Left lung (tissue), 10 donors: ENCODE data around the gene CD177. TPM values are rescaled to one million over a fixed set of nuclear protein-coding genes. Genes with fewer than 3 reads are reported as not detected.
"Not testable (repeated sequence)": the region's sequence is repeated elsewhere in the genome, so short reads cannot be mapped to it uniquely, and the experiment has no call there.

Experiments used
- ATAC-seq: fragments of 200-7000 bp; cut with Tn5 transposase; one replicate; pipeline ENCODE4 v1.9.1; 2020; ENCODE audit warnings: moderate library complexity
- DNase-seq, 4 donors: peaks; one replicate each; pipeline ENCODE4 v3.0.0-alpha.2; 2013 to 2020
- H3K27ac ChIP-seq, 2 donors: fragments of 200-600 bp; sonication (generic) in 1 of 2; one replicate each; pipeline versions ENCODE4 v1.5.0 to v1.8.0; 2020 to 2021
- H3K27me3 ChIP-seq, 2 donors: fragments of 200-600 bp; sonication (generic) in 1 of 2; one replicate each; pipeline versions ENCODE4 v1.5.0 to v1.8.0; 2020 to 2021
- H3K36me3 ChIP-seq, 2 donors: fragments of 200-600 bp; sonication (generic) in 1 of 2; one replicate each; pipeline versions ENCODE4 v1.5.0 to v1.8.0; 2020 to 2021
- H3K4me1 ChIP-seq, 2 donors: fragments of 200-600 bp; one replicate each; pipeline ENCODE4 v1.8.0; 2021
- H3K4me3 ChIP-seq, 2 donors: fragments of 200-600 bp; sonication (generic) in 1 of 2; one replicate each; pipeline versions ENCODE4 v1.5.0 to v1.8.0; 2020 to 2021; ENCODE audit warnings: mild to moderate bottlenecking in 1 of 2
- H3K9me3 ChIP-seq, 2 donors: fragments of 200-600 bp; sonication (generic) in 1 of 2; one replicate each; pipeline versions ENCODE4 v1.5.0 to v1.8.0; 2020 to 2021
- CTCF ChIP-seq, 2 donors: fragments of 200-600 bp; sonication (generic) in 1 of 2; IDR thresholded peaks; one replicate each; pipeline versions ENCODE4 v1.5.0 to v1.8.0; 2021; ENCODE audit warnings: antibody characterized with exemption in 2 of 2
- intact Hi-C, 2 donors: fragments of 100-400 bp; cut with DNase I; formaldehyde crosslinking; loops; one replicate each; pipeline versions ENCODE4 v1.11.2 to v1.14.2; 2022
- polyA plus RNA-seq, 6 donors: library from polyadenylated mRNA; unstranded; fragments of 120-200 nt; gene quantifications; one replicate each; pipeline ENCODE4 v1.2.1, GENCODE V29; 2013; ENCODE audit not compliant: insufficient read length in 6 of 6
- total RNA-seq, 2 donors: library from RNA; stranded (reverse); fragmentation: NEBNext Ultra II Directional; extraction: Animal tissue kit (Norgen Biotek cat#: 25700); gene quantifications; one replicate each; pipeline ENCODE4 v1.2.1, GENCODE V29; 2021
- donor health status: DM: no; HTN: yes; CAD: no.
- donor health status: DM: no; HTN: no; CAD: no.

CD177 gene
- total and polyA plus RNA-seq, 8 donors, result 0.17 to 13.8 (median 0.54) TPM; not detected in 1

GRCh38 chr19:43380771-43381386 is 27.4 kb downstream of the CD177 start:
- no peak overlapping the region for H3K4me3 ChIP-seq
- intact Hi-C loops, result no loop called here
- peaks cover 0 to 14% of the 10 kb centered on the region in 2 donors for H3K27me3 ChIP-seq
- H3K9me3 ChIP-seq, result no peaks in the 10 kb centered on the region
- TF ChIP-seq CTCF (IDR thresholded peaks at IDR 0.05), result no peak
- no peak overlapping the region for H3K27ac ChIP-seq
- H3K36me3 ChIP-seq, result no peaks in the 10 kb centered on the region
- no peak for DNase-seq
- no peak for ATAC-seq
- H3K4me1 ChIP-seq, result no peaks in the 10 kb centered on the region

- H3K27ac ChIP-seq, H3K36me3 ChIP-seq, H3K9me3 ChIP-seq, H3K4me3 ChIP-seq, ATAC-seq, DNase-seq, H3K4me1 ChIP-seq, intact Hi-C loops: not testable (repeated sequence)
- peaks cover 0 to 14% of the 10 kb centered on the region in 2 donors for H3K27me3 ChIP-seq
Observed at GRCh38 chr19:43382586-43383216, 29.2 kb downstream of the CD177 start.

- H3K9me3 ChIP-seq, ATAC-seq, H3K36me3 ChIP-seq, H3K27ac ChIP-seq, DNase-seq, H3K4me1 ChIP-seq, H3K4me3 ChIP-seq, intact Hi-C loops: not testable (repeated sequence)
- peaks cover 0 to 14% of the 10 kb centered on the region in 2 donors for H3K27me3 ChIP-seq
Observed at GRCh38 chr19:43383254-43383653, 29.8 kb downstream of the CD177 start.

GRCh38 chr19:43383759-43384158 is 30.3 kb downstream of the CD177 start:
- H3K9me3 ChIP-seq, H3K27ac ChIP-seq, ATAC-seq, H3K36me3 ChIP-seq, intact Hi-C loops, H3K4me1 ChIP-seq, H3K4me3 ChIP-seq, DNase-seq: not testable (repeated sequence)
- H3K27me3 ChIP-seq, result peaks cover 0 to 14% of the 10 kb centered on the region in 2 donors

GRCh38 chr19:43390903-43391551 is 37.5 kb downstream of the CD177 start:
- DNase-seq, H3K4me3 ChIP-seq, H3K27me3 ChIP-seq, H3K4me1 ChIP-seq, H3K9me3 ChIP-seq, ATAC-seq, intact Hi-C loops, H3K27ac ChIP-seq, H3K36me3 ChIP-seq: not testable (repeated sequence)

GRCh38 chr19:43391552-43391935 is 38.1 kb downstream of the CD177 start:
- H3K27ac ChIP-seq, intact Hi-C loops, H3K4me1 ChIP-seq, H3K9me3 ChIP-seq, DNase-seq, ATAC-seq, H3K36me3 ChIP-seq, H3K4me3 ChIP-seq, H3K27me3 ChIP-seq: not testable (repeated sequence)

- H3K4me3 ChIP-seq, H3K36me3 ChIP-seq, DNase-seq, H3K27ac ChIP-seq, H3K9me3 ChIP-seq, intact Hi-C loops, ATAC-seq, H3K4me1 ChIP-seq, H3K27me3 ChIP-seq: not testable (repeated sequence)
Observed at GRCh38 chr19:43393501-43393900, 40.0 kb downstream of the CD177 start.

- no peak for TF ChIP-seq CTCF (IDR thresholded peaks at IDR 0.05)
- no peak overlapping the region for H3K27ac ChIP-seq
Observed at GRCh38 chr19:43395561-43395960, 42.1 kb downstream of the CD177 start.

More at GRCh38 chr19:43395561-43395960, 42.1 kb downstream of the CD177 start:
- Histone ChIP-seq H3K4me1 (no peaks in the 10 kb centered on the region), H3K27me3 (no peaks in the 10 kb centered on the region), H3K36me3 (no peaks in the 10 kb centered on the region), H3K4me3 (no peak overlapping the region), H3K9me3 (no peaks in the 10 kb centered on the region)
- intact Hi-C loops, result no loop called here
- DNase-seq (no peak), ATAC-seq (no peak)
